Testis (tissue), 2 donors: ENCODE results near the gene C5orf58.

Experiments
- CTCF ChIP-seq, 3 experiments: fragments of 450-650 bp in 2 of 3; fragments of 200-600 bp in 1 of 3; sonication (generic) in 1 of 3; IDR thresholded peaks; one replicate each; pipeline ENCODE4 v1.5.1; 2016 to 2019; ENCODE audit warnings: antibody characterized with exemption in 3 of 3, mild to moderate bottlenecking in 2 of 3, moderate library complexity in 1 of 3
- POLR2A ChIP-seq: fragments of 450-650 bp; IDR thresholded peaks from one replicate; pipeline ENCODE4 v1.6.1; 2017; ENCODE audit warnings: antibody characterized with exemption, mild to moderate bottlenecking, moderate library complexity

GRCh38 chr5:170273968-170274710 is 41.4 kb downstream of the C5orf58 start:
- TF ChIP-seq POLR2A, result no peak
- no peak for TF ChIP-seq CTCF (IDR thresholded peaks at IDR 0.05)
